B cell (primary cell): Measurements from ENCODE around the gene ITPR3. TPM values are rescaled to one million over a fixed set of nuclear protein-coding genes. Genes with fewer than 3 reads are reported as not detected.

ENCODE experiments used
- ATAC-seq: fragments of 200-7000 bp; cut with Tn5 transposase; one replicate; pipeline ENCODE4 v1.10.0; 2021; ENCODE audit warnings: low read depth, mild to moderate bottlenecking, moderate number of reproducible peaks, moderate library complexity
- CTCF ChIA-PET: fragments of 350-600 bp; sonication (Branson Sonifier 250); formaldehyde crosslinking; loops from one replicate; lab custom pipeline; 2021; ENCODE audit warnings: antibody characterized with exemption, inconsistent platforms; lab: Charles Lee
- POLR2A ChIA-PET: fragments of 350-600 bp; sonication (Branson Sonifier 250); formaldehyde crosslinking; loops from one replicate; lab custom pipeline; 2021; ENCODE audit warnings: antibody characterized with exemption; lab: Charles Lee
- DNase-seq: peaks from one replicate; pipeline ENCODE4 v3.0.0; 2013
- H2AFZ ChIP-seq: 2 replicates; pipeline ENCODE4 v1.6.1; 2012; ENCODE audit warnings: mild to moderate bottlenecking, low read depth, low read length; ENCODE audit not compliant: insufficient read depth, poor library complexity, severe bottlenecking
- H3K27ac ChIP-seq, 2 donors: 1 replicate in 1 of 2; 2 replicates in 1 of 2; pipeline ENCODE4 v1.5.1; 2012 to 2013; ENCODE audit warnings: low read length in 2 of 2, mild to moderate bottlenecking in 2 of 2, moderate library complexity in 1 of 2
- H3K27me3 ChIP-seq, 4 experiments: fragments of 200-600 bp in 1 of 4; sonication (generic) in 1 of 4; replicated peaks in 1 of 4; 1 replicate in 2 of 4; 2 replicates in 2 of 4; pipeline versions ENCODE4 v1.6.1 to v1.7.0; 2013 to 2016; ENCODE audit warnings: low read length in 3 of 4, mild to moderate bottlenecking in 2 of 4, mixed read lengths in 1 of 4, moderate library complexity in 1 of 4; ENCODE audit not compliant: insufficient read depth in 4 of 4, control insufficient read depth in 3 of 4; ENCODE audit errors: control extremely low read depth in 1 of 4
- H3K36me3 ChIP-seq, 2 experiments: replicated peaks in 1 of 2; 1 replicate in 1 of 2; 2 replicates in 1 of 2; pipeline versions ENCODE4 v1.6.1 to v1.7.1; 2013; ENCODE audit warnings: low read length in 1 of 2; ENCODE audit not compliant: insufficient read depth in 2 of 2, control insufficient read depth in 1 of 2; ENCODE audit errors: control extremely low read depth in 1 of 2, extremely low read depth in 1 of 2
- H3K4me1 ChIP-seq, 2 donors: fragments of 200-600 bp in 1 of 2; sonication (generic) in 1 of 2; 1 replicate in 1 of 2; 2 replicates in 1 of 2; pipeline versions ENCODE4 v1.5.1 to v1.6.1; 2013 to 2017; ENCODE audit warnings: low read length in 2 of 2; ENCODE audit not compliant: control insufficient read depth in 2 of 2, insufficient read depth in 2 of 2
- H3K4me2 ChIP-seq: replicated peaks from 2 replicates; pipeline ENCODE3; 2012; ENCODE audit warnings: mild to moderate bottlenecking, low read depth, low read length; ENCODE audit not compliant: poor library complexity, severe bottlenecking
- H3K4me3 ChIP-seq, 5 experiments: fragments of 200-600 bp in 1 of 5; sonication (generic) in 1 of 5; 1 replicate in 3 of 5; 2 replicates in 2 of 5; pipeline versions ENCODE4 v1.5.1 to v1.7.0; 2011 to 2016; ENCODE audit warnings: low read length in 4 of 5, mild to moderate bottlenecking in 4 of 5, low read depth in 2 of 5, control low read depth in 1 of 5, moderate library complexity in 1 of 5; ENCODE audit not compliant: insufficient read depth in 1 of 5; ENCODE audit errors: control extremely low read depth in 1 of 5, extremely low read depth in 1 of 5
- H3K79me2 ChIP-seq: fragments of 200-600 bp; sonication (generic); one replicate; pipeline ENCODE4 v1.6.0; 2016; ENCODE audit warnings: low read length; ENCODE audit not compliant: control insufficient read depth, insufficient read depth
- H3K9ac ChIP-seq: fragments of 200-600 bp; sonication (generic); 2 replicates; pipeline ENCODE4 v1.6.1; 2017; ENCODE audit warnings: mild to moderate bottlenecking, low read length, moderate library complexity
- H3K9me3 ChIP-seq, 3 donors: one replicate each; pipeline versions ENCODE4 v1.6.1 to v1.7.1; 2013; ENCODE audit warnings: low read length in 2 of 3; ENCODE audit not compliant: control insufficient read depth in 2 of 3, insufficient read depth in 1 of 3; ENCODE audit errors: control extremely low read depth in 1 of 3
- H4K20me1 ChIP-seq: 2 replicates; pipeline ENCODE4 v1.6.0; 2012; ENCODE audit warnings: mild to moderate bottlenecking, low read length; ENCODE audit not compliant: insufficient read depth, control insufficient read depth, poor library complexity, severe bottlenecking
- H3K27ac Mint-ChIP-seq: one replicate; pipeline ENCODE4 v1.8.0; 2021; ENCODE audit warnings: mixed read lengths
- H3K27me3 Mint-ChIP-seq: one replicate; pipeline ENCODE4 v1.8.0; 2021; ENCODE audit warnings: mixed read lengths
- H3K4me1 Mint-ChIP-seq: one replicate; pipeline ENCODE4 v1.8.0; 2021; ENCODE audit warnings: mixed read lengths
- H3K4me3 Mint-ChIP-seq: one replicate; pipeline ENCODE4 v1.8.0; 2021; ENCODE audit warnings: mixed read lengths
- H3K9me3 Mint-ChIP-seq: one replicate; pipeline ENCODE4 v1.8.0; 2022; ENCODE audit warnings: mixed read lengths; ENCODE audit not compliant: insufficient read depth
- CTCF ChIP-seq: fragments of 200-600 bp; IDR thresholded peaks from one replicate; pipeline ENCODE4 v1.8.0; 2022; ENCODE audit warnings: antibody characterized with exemption, mild to moderate bottlenecking
- EZH2 ChIP-seq: IDR thresholded peaks from 2 replicates; pipeline ENCODE4 v1.6.1; 2012; ENCODE audit warnings: borderline replicate concordance, low read depth, mild to moderate bottlenecking, moderate library complexity, low read length; ENCODE audit not compliant: insufficient read depth, poor library complexity, severe bottlenecking
- WGBS: methylation state at CpG from one replicate; pipeline ENCODE4 v1.1.5; 2013; ENCODE audit warnings: missing lambda C conversion rate; ENCODE audit not compliant: insufficient coverage; 5-methylcytosine and 5-hydroxymethylcytosine counted together
- intact Hi-C: fragments of 100-400 bp; cut with micrococcal nuclease; formaldehyde crosslinking; loops from one replicate; pipeline ENCODE4 v1.10.0; 2022
- polyA plus RNA-seq: library from polyadenylated mRNA; depleted of rRNA; stranded (reverse); fragments of >200 nt; gene quantifications from 2 replicates; pipeline ENCODE4 v1.2.3, GENCODE V29; 2012
- total RNA-seq, 2 donors: library from RNA; stranded (reverse); fragments of 120-200 nt in 1 of 2; gene quantifications; 1 replicate in 1 of 2; 2 replicates in 1 of 2; pipeline versions ENCODE4 v1.2.3 to v1.2.4, GENCODE V29; 2013 to 2022

The ITPR3 gene
- total and polyA plus RNA-seq, 2 donors (not counting 1 experiment from before 2014, with no cell fraction given) = 61.9 to 67.6 TPM

- intact Hi-C loops = no loop called here
- H3K4me2 ChIP-seq = no peak overlapping the region
- Mint-ChIP-seq H3K4me1 (peaks cover 13% of the 10 kb centered on the region), H3K9me3 (no peaks in the 10 kb centered on the region), H3K4me3 (no peak overlapping the region), H3K27me3 (peaks cover 12% of the 10 kb centered on the region), H3K27ac (no peak overlapping the region)
- H3K36me3 ChIP-seq = no peaks in the 10 kb centered on the region
- TF ChIP-seq EZH2 = no peak
- no peak for TF ChIP-seq CTCF
- H3K4me1 ChIP-seq = peaks cover 0 to 8% of the 10 kb centered on the region in 2 donors
- no peak for ATAC-seq
- H2AFZ ChIP-seq = no peak overlapping the region
- H3K9ac ChIP-seq = no peak overlapping the region
- H3K27me3 ChIP-seq = no peaks in the 10 kb centered on the region
- no peaks in the 10 kb centered on the region for H4K20me1 ChIP-seq
- H3K79me2 ChIP-seq = no peaks in the 10 kb centered on the region
- DNase-seq = no peak
- CTCF ChIA-PET = no interaction called here
- H3K27ac ChIP-seq = no peak overlapping the region
- 89% methylated on average over 8 of the region's 10 CpGs for WGBS
- no peaks in the 10 kb centered on the region for H3K9me3 ChIP-seq
- POLR2A ChIA-PET = no interaction called here
- H3K4me3 ChIP-seq = no peak overlapping the region
Observed at GRCh38 chr6:33730611-33731010, 109.5 kb downstream of the ITPR3 start.

- H3K36me3 ChIP-seq = no peaks in the 10 kb centered on the region
- DNase-seq = no peak
- no peak overlapping the region for H3K9ac ChIP-seq
- H3K27me3 Mint-ChIP-seq = peaks cover 10% of the 10 kb centered on the region
- H2AFZ ChIP-seq = no peak overlapping the region
- TF ChIP-seq EZH2 (no peak), CTCF (no peak)
- H3K4me2 ChIP-seq = no peak overlapping the region
- H3K27ac Mint-ChIP-seq = no peak overlapping the region
- ChIA-PET POLR2A (no interaction called here), CTCF (no interaction called here)
- H3K4me3 Mint-ChIP-seq = no peak overlapping the region
- intact Hi-C loops = no loop called here
- no peaks in the 10 kb centered on the region for H3K27me3 ChIP-seq
- WGBS = 82% methylated on average over 6 of the region's 7 CpGs
- H3K4me3 ChIP-seq = no peak overlapping the region
- H3K27ac ChIP-seq = no peak overlapping the region
- H3K9me3 ChIP-seq = no peaks in the 10 kb centered on the region
- H3K9me3 Mint-ChIP-seq = no peaks in the 10 kb centered on the region
- H4K20me1 ChIP-seq = no peaks in the 10 kb centered on the region
- H3K4me1 Mint-ChIP-seq = peaks cover 13% of the 10 kb centered on the region
- no peak for ATAC-seq
- H3K4me1 ChIP-seq = peaks cover 0 to 8% of the 10 kb centered on the region in 2 donors
- no peaks in the 10 kb centered on the region for H3K79me2 ChIP-seq
Observed at GRCh38 chr6:33731035-33731434, 109.9 kb downstream of the ITPR3 start.
